Upper lobe of left lung (tissue), 4 donors: ENCODE results near the gene RBBP7.

Experiments
- CTCF ChIP-seq, 6 experiments: fragments of 450-650 bp in 4 of 6; fragments of 200-600 bp in 2 of 6; sonication (generic) in 2 of 6; IDR thresholded peaks; one replicate each; pipeline ENCODE4 v1.5.1; 2016 to 2019; ENCODE audit warnings: antibody characterized with exemption in 6 of 6
- POLR2AphosphoS5 ChIP-seq, 2 donors: sonication (generic); formaldehyde crosslinking; IDR thresholded peaks; one replicate each; pipeline ENCODE4 v1.5.1; 2017; ENCODE audit warnings: antibody characterized with exemption in 2 of 2

DNA sequence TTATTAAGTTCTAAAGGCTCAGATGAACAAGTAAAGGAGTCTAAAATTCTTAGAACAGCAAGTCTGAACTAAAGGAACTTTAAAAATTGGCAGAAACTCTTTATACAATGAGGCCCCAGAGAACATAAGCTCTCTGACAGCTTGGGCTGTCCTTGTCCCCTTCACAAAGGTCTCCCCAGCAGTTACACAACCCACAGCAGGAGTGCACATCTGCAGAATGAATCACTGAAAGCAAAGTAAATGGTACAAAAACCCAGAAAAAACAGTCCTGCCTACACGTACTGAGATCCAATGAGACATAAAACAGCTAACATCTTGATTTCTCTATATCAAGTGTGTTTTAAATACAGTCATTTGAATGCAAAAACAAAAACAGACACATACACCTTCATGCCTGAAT is 18.7 kb downstream of the RBBP7 start:
- TF ChIP-seq CTCF (IDR thresholded peaks at IDR 0.05) (no peak), POLR2AphosphoS5 (IDR thresholded peaks at IDR 0.05) (no peak)
